ENCODE measurements around the gene ST6GALNAC5.

DNA sequence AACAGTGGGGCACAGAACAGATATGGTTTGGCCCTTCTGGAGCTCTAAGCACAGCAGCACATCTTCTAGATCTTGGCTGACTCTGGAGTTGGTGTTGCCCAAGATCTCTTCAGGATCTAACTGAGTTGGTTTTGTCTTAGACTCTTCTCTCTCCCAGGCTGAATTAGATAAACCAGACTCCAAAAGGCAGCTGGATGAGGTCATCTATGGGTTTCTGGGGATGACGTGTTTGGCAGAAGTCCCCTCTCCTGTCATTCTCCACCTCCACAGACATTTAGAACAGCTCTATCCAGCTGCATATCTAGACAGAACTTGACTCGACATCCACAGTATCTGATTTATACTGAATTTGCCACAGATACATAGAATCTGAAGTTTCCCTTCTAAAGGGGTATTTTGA is 75.3 kb downstream of the ST6GALNAC5 start:
- no peak for TF ChIP-seq CTCF (IDR thresholded peaks at IDR 0.05)
- TF ChIP-seq POLR2A (IDR thresholded peaks at IDR 0.05) = no peak
